HepG2 (cell line): ENCODE measurements around the gene SCN9A. TPM values are rescaled to one million over a fixed set of nuclear protein-coding genes. Genes with fewer than 3 reads are reported as not detected.

Experiments
- CREBL2 ChIP-seq: sonication (generic); formaldehyde crosslinking; IDR thresholded peaks from 2 replicates; pipeline ENCODE4 v1.8.1; 2023; ENCODE audit warnings: missing genetic modification reagents, mild to moderate bottlenecking, borderline replicate concordance
- EED ChIP-seq: sonication (generic); formaldehyde crosslinking; IDR thresholded peaks from 2 replicates; pipeline ENCODE4 v1.5.0; 2020; ENCODE audit warnings: mild to moderate bottlenecking, missing genetic modification reagents
- HINFP ChIP-seq: sonication (generic); formaldehyde crosslinking; IDR thresholded peaks from 2 replicates; pipeline ENCODE4 v1.4.0; 2020; ENCODE audit warnings: low read depth, mild to moderate bottlenecking, missing genetic modification reagents
- HNF1B ChIP-seq: sonication (generic); formaldehyde crosslinking; IDR thresholded peaks from 2 replicates; pipeline ENCODE4 v1.5.1; 2020; ENCODE audit warnings: mild to moderate bottlenecking, moderate library complexity, missing genetic modification reagents
- HNRNPLL ChIP-seq: fragments of 200-400 bp; formaldehyde crosslinking; IDR thresholded peaks from 2 replicates; pipeline ENCODE4 v1.6.1; 2017; ENCODE audit warnings: mild to moderate bottlenecking, low read depth, low read length; ENCODE audit not compliant: poor library complexity, severe bottlenecking
- MATR3 ChIP-seq: sonication (generic); formaldehyde crosslinking; IDR thresholded peaks from 2 replicates; pipeline ENCODE4 v1.4.0; 2020; ENCODE audit warnings: missing genetic modification reagents
- MXD4 ChIP-seq: IDR thresholded peaks from 2 replicates; pipeline ENCODE4 v1.6.1; 2016; ENCODE audit warnings: mild to moderate bottlenecking, missing biosample characterization, missing genetic modification reagents
- NAIF1 ChIP-seq: sonication (generic); formaldehyde crosslinking; IDR thresholded peaks from 2 replicates; pipeline ENCODE4 v1.5.0; 2020; ENCODE audit warnings: mild to moderate bottlenecking, missing genetic modification reagents, borderline replicate concordance
- NR3C1 ChIP-seq: sonication (generic); formaldehyde crosslinking; IDR thresholded peaks from 2 replicates; pipeline ENCODE4 v1.4.0; 2020; ENCODE audit warnings: missing genetic modification reagents
- POLR2A ChIP-seq, 2 experiments: IDR thresholded peaks; 2 replicates each; pipeline ENCODE4 v1.6.1; 2011; ENCODE audit warnings: low read depth in 2 of 2, low read length in 2 of 2, mild to moderate bottlenecking in 1 of 2, moderate library complexity in 1 of 2; ENCODE audit not compliant: insufficient read depth in 1 of 2
- RFX5 ChIP-seq: IDR thresholded peaks from 2 replicates; pipeline ENCODE4 v1.6.1; 2011; ENCODE audit warnings: low read depth, low read length, improper control_type of control experiment
- SATB2 ChIP-seq: sonication (generic); formaldehyde crosslinking; IDR thresholded peaks from 2 replicates; pipeline ENCODE4 v1.5.0; 2020; ENCODE audit warnings: missing genetic modification reagents
- SNRNP70 ChIP-seq: fragments of 200-400 bp; formaldehyde crosslinking; IDR thresholded peaks from 2 replicates; pipeline ENCODE4 v1.6.1; 2017; ENCODE audit warnings: mild to moderate bottlenecking, low read depth, low read length, moderate library complexity
- SP4 ChIP-seq: sonication (generic); formaldehyde crosslinking; IDR thresholded peaks from 2 replicates; pipeline ENCODE4 v1.8.1; 2023; ENCODE audit warnings: mild to moderate bottlenecking, missing genetic modification reagents
- TRAFD1 ChIP-seq: sonication (generic); formaldehyde crosslinking; IDR thresholded peaks from 2 replicates; pipeline ENCODE4 v1.5.1; 2020; ENCODE audit warnings: missing genetic modification reagents, mild to moderate bottlenecking, borderline replicate concordance
- TRIM22 ChIP-seq: fragments of 450-650 bp; IDR thresholded peaks from 2 replicates; pipeline ENCODE4 v1.6.1; 2017
- ZNF136 ChIP-seq: sonication (generic); formaldehyde crosslinking; IDR thresholded peaks from 2 replicates; pipeline ENCODE4 v1.8.1; 2022; ENCODE audit warnings: low read depth, mild to moderate bottlenecking, moderate library complexity, missing genetic modification reagents
- ZNF280D ChIP-seq: sonication (generic); formaldehyde crosslinking; IDR thresholded peaks from 2 replicates; pipeline ENCODE4 v1.5.1; 2020; ENCODE audit warnings: mild to moderate bottlenecking, missing genetic modification reagents
- ZNF430 ChIP-seq: sonication (generic); formaldehyde crosslinking; IDR thresholded peaks from 2 replicates; pipeline ENCODE4 v1.9.0; 2021; ENCODE audit warnings: mild to moderate bottlenecking, missing genetic modification reagents
- ZNF549 ChIP-seq: sonication (generic); formaldehyde crosslinking; IDR thresholded peaks from 2 replicates; pipeline ENCODE4 v1.5.0; 2020; ENCODE audit warnings: missing genetic modification reagents
- ZNF782 ChIP-seq: sonication (generic); formaldehyde crosslinking; IDR thresholded peaks from 2 replicates; pipeline ENCODE4 v1.4.0; 2020; ENCODE audit warnings: missing genetic modification reagents, mild to moderate bottlenecking, borderline replicate concordance
- polyA plus RNA-seq, 8 experiments: library from polyadenylated mRNA; depleted of rRNA in 3 of 8; stranded (reverse) in 7 of 8; unstranded in 1 of 8; fragments of >200 nt; fragmentation: Illumina TruSeq in 4 of 8; extraction: Trizol in 4 of 8; gene quantifications; 2 replicates each; pipeline versions ENCODE4 v1.2.1 to v1.2.3, GENCODE V29; 2011 to 2016; ENCODE audit warnings: low read depth in 4 of 8, missing spikeins in 1 of 8, mixed read lengths in 1 of 8; ENCODE audit not compliant: insufficient read depth in 1 of 8
- total RNA-seq, 5 experiments: library from RNA; depleted of rRNA; stranded (reverse); fragments of >200 nt; fragmentation: Illumina TruSeq; extraction: Trizol; gene quantifications; 2 replicates each; pipeline ENCODE4 v1.2.3, GENCODE V29; 2016; ENCODE audit warnings: low read depth in 1 of 5

The SCN9A gene
- total and polyA plus RNA-seq, 2 of the 13 experiments (the other 11 are each of a cell fraction or from before 2014, with no cell fraction given), result 15.3 to 24.3 TPM

GRCh38 chr2:166230024-166230723 is 145.6 kb downstream of the SCN9A start (continued):
- TF ChIP-seq HNRNPLL (no peak), MXD4 (CRISPR knock-in tag) (no peak; the same call in none of the 2 replicates), EED (no peak), NAIF1 (no peak), HNF1B (CRISPR knock-in tag) (peak; percentile 43), ZNF430 (0 out of 2 replicates have a peak, but pooled peaks have one; percentile 49), ZNF280D (peak; percentile 69; the same call in 1 of the 2 replicates), TRIM22 (no peak), SP4 (no peak), RFX5 (no peak), MATR3 (CRISPR knock-in tag) (no peak), HINFP (no peak), SATB2 (CRISPR knock-in tag) (no peak), ZNF549 (CRISPR knock-in tag) (no peak), TRAFD1 (CRISPR knock-in tag) (no peak), ZNF782 (no peak), POLR2A (IDR thresholded peaks at IDR 0.05; ENCODE audit: insufficient read depth in 1 of 2, low read depth in 2 of 2, low read length in 2 of 2) (peak in 1 of 2 experiments; percentile 50; a peak in 1 of 4 replicates), CREBL2 (CRISPR knock-in tag) (no peak), ZNF136 (CRISPR knock-in tag) (no peak), NR3C1 (CRISPR knock-in tag) (no peak), SNRNP70 (no peak)
